MG63 (cell line): ENCODE results near the gene NID1. TPM values are rescaled to one million over a fixed set of nuclear protein-coding genes. Genes with fewer than 3 reads are reported as not detected.

Experiments
- DNase-seq: peaks from one replicate; pipeline ENCODE4 v3.0.0-alpha.2; 2020
- H3K27me3 ChIP-seq: fragments of 250-450 bp; sonication (Bioruptor Pico); 2 replicates; pipeline ENCODE4 v1.5.1; 2020; ENCODE audit warnings: mild to moderate bottlenecking, moderate library complexity
- H3K36me3 ChIP-seq: fragments of 250-450 bp; sonication (Bioruptor Pico); 2 replicates; pipeline ENCODE4 v1.5.1; 2020; ENCODE audit warnings: mild to moderate bottlenecking, moderate library complexity
- H3K4me3 ChIP-seq: fragments of 250-450 bp; sonication (Bioruptor Pico); 2 replicates; pipeline ENCODE4 v1.5.1; 2020; ENCODE audit warnings: mild to moderate bottlenecking, moderate library complexity
- H3K9me3 ChIP-seq: fragments of 250-450 bp; sonication (Bioruptor Pico); 2 replicates; pipeline ENCODE4 v1.5.1; 2020; ENCODE audit warnings: mild to moderate bottlenecking, moderate library complexity
- total RNA-seq: library from RNA; depleted of rRNA; stranded (reverse); fragments of >200 nt; shearing (Covaris generic); gene quantifications from 2 replicates; pipeline ENCODE4 v1.2.3, GENCODE V29; 2014; ENCODE audit warnings: low replicate concordance

NID1 gene
- total RNA-seq, 1 experiment from 2014 or later, result 10.8 TPM

DNA sequence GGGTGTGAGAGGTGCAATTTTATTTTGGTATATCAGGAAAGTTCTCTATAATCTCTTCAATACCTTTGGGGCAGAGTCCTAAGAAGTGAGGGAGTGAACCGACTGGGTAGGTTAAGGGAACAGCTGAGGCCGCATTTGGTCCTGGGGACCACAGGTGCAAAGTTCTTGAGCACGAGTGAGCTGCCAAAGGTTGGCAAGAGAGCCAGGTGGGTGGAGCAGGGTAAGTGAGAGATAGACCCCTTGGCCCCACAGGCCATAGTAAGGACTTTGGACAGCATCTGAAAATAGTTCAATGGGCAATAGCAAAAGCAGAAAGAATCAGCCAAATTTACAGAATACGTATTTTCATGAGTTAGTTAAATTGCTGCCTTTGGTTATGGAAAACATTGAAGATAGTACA is 11.0 kb upstream of the NID1 start:
- no peaks in the 10 kb centered on the region for H3K36me3 ChIP-seq
- H3K27me3 ChIP-seq, result no peaks in the 10 kb centered on the region
- H3K4me3 ChIP-seq, result no peak overlapping the region
- H3K9me3 ChIP-seq, result peaks cover under 1% of the 10 kb centered on the region; the same call in 1 of the 2 replicates
- DNase-seq, result no peak

DNA sequence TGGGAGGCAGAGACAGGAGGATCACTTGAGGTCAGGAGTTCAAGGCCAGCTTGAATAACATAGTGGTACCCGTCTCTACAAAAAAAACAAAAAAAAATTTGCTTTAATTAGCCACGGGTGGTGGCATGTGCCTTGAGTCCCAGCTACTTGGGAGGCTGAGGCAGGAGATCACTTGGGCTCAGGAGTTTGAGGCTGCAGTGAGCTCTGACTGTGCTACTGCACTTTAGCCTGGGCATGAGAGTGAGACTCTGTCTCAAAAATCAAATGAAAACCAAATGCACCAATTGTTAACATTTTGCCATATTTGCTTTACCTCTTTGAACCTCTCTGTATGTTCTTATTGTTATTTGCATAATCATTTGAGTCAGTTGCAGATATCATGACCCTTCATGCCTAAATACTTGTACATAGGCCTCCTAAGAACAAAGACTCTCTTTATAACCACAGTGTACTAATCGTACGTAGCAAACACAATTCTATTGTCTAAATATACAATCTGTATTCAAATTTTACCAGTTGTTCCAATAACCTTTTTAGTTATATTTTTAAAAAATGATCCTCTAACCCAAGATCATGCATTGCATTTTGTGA is 8.5 kb upstream of the NID1 start:
- no peak for DNase-seq
- H3K4me3 ChIP-seq, result no peak overlapping the region
- H3K9me3 ChIP-seq, result peaks cover 5% of the 10 kb centered on the region
- H3K27me3 ChIP-seq, result no peaks in the 10 kb centered on the region
- H3K36me3 ChIP-seq, result no peaks in the 10 kb centered on the region

DNA sequence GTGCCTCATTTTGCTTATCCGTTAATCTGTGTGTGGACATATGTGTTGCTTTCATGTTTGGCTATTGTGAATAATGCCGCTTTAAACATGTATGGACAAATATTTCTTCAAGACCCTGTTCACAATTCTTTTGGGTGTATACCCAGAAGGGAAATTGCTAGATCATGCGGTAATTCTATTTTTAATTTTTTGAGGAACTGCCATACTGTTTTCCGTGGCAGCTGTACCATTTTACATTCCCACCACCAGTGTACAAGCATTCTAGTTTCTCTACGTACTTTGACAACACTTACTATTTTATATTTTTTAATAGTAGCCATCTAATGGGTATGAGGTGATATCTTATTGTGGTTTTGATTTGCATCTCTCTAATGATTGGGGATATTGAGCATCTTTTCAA is 7.1 kb upstream of the NID1 start:
- DNase-seq, result no peak
- no peaks in the 10 kb centered on the region for H3K36me3 ChIP-seq
- H3K4me3 ChIP-seq, result no peak overlapping the region
- no peaks in the 10 kb centered on the region for H3K27me3 ChIP-seq
- H3K9me3 ChIP-seq, result peaks cover 5% of the 10 kb centered on the region

DNA sequence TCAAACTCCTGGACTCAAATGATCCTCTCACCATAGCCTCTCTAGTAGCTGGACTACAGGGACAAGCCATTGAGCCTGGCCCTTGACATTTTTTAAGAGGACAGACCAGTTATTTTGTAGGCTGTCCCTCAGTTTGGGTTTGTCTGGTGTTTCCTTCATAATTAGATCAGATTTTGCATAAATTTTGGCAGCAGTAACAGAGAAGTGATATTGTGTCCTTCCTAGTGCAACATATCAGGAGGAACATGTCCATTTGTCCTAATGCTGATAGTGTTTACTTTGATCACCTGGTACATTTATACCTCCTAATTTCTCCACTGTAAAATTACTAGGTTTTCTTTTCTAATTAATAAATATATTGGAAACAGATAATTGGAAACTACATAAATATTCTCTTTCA is 5.9 kb upstream of the NID1 start:
- H3K27me3 ChIP-seq, result no peaks in the 10 kb centered on the region
- no peak overlapping the region for H3K4me3 ChIP-seq
- no peaks in the 10 kb centered on the region for H3K36me3 ChIP-seq
- DNase-seq, result no peak
- H3K9me3 ChIP-seq, result peaks cover 5% of the 10 kb centered on the region

DNA sequence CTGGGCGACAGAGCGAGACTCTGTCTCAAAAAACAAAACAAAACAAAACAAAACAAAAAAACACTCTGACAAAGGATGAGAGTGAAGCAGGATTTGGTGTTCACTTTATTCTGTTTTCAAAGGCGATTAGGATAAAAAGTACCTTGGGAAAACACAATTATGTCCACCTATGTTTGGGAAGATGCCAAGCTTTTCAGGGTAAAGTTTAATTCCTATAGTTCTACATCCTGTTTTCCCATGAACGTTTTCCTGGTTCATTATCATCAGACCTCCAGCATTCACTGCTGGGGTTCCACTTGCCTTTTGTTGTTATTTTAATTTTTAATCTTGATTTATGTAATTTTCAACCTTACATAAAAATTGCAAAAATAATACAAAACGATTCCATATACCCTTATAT is 4.9 kb upstream of the NID1 start:
- DNase-seq, result no peak
- Histone ChIP-seq H3K27me3 (no peaks in the 10 kb centered on the region), H3K36me3 (no peaks in the 10 kb centered on the region), H3K4me3 (no peak overlapping the region), H3K9me3 (peaks cover 5% of the 10 kb centered on the region)

DNA sequence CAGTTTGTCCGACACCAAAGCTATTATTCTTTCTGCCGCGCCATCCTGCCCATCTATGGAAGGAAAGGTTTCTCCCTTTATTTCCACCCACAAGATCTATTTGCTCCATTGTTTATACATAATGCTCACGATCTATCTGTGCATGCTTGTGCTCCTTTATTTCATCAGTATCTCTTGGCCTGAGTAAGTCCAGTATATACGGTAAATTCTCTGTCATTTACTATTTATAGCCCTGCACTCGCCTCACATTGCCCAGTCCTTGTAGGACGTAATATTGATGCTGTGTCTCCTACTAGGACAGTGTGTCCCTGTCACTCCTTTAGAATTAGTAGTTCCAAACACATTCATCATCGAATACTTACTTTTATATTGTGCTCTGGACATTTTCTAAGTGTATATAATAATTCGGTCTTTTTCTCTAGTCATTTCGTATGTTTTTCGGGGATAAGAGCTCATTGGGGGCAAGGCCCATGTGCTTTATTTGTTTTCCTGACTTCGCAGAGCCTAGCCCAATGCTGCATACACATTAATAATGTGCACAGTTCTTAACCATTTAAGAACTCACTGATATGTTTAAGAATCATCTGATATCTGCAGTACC is 3.1 kb upstream of the NID1 start:
- H3K27me3 ChIP-seq, result no peaks in the 10 kb centered on the region
- H3K4me3 ChIP-seq, result no peak overlapping the region
- no peaks in the 10 kb centered on the region for H3K36me3 ChIP-seq
- peaks cover 5% of the 10 kb centered on the region for H3K9me3 ChIP-seq
- no peak for DNase-seq

DNA sequence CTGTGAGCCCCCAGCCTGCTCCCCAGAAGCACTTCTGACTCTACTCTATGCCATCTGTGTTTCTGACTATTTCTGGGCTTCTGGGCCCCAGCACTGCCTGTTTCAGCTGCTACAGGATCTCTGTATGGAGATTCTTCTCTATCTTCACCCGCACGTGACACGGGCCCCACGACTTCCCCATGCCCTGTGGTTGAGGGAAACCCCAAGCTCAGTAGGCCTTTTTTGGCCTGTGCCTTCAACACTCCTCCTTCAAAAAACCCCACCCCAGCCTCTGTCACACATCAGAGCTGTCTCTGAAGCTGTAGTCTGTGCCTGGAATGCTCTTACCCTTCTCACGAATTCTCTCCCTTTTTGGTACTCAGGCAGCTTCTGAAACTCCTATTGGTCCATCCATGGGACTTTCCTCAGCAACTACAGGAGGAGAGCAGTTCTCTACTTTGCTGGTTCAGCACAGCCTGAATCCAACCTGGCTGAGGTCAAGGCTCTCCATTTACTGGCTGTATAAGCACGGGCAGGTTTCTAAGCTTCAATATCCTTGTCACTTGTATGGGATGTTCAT is 2.0 kb upstream of the NID1 start:
- no peaks in the 10 kb centered on the region for H3K27me3 ChIP-seq
- DNase-seq, result no peak
- H3K36me3 ChIP-seq, result no peaks in the 10 kb centered on the region
- H3K4me3 ChIP-seq, result no peak overlapping the region
- peaks cover 5% of the 10 kb centered on the region for H3K9me3 ChIP-seq

DNA sequence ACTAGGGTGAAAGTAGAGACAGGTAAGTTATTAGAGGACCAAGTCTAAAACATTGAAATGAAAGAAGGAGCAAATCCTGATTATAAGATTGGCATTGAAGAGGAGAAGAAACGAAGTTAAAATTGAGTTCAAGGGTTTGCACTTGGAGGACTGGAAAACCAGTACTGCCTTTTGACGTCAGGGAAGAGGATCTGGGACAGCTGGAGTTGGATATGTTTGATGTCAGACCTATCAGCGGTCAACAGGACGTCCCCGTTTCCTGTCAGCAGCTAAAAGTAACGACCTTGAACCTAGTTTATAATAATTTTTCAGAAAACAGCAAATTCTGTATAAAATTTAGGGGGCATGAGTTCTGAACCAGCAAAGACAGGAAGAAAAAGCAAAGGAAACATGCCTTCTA is 1.2 kb upstream of the NID1 start:
- Histone ChIP-seq H3K4me3 (no peak overlapping the region), H3K36me3 (no peaks in the 10 kb centered on the region), H3K9me3 (peaks cover 5% of the 10 kb centered on the region), H3K27me3 (no peaks in the 10 kb centered on the region)
- no peak for DNase-seq

DNA sequence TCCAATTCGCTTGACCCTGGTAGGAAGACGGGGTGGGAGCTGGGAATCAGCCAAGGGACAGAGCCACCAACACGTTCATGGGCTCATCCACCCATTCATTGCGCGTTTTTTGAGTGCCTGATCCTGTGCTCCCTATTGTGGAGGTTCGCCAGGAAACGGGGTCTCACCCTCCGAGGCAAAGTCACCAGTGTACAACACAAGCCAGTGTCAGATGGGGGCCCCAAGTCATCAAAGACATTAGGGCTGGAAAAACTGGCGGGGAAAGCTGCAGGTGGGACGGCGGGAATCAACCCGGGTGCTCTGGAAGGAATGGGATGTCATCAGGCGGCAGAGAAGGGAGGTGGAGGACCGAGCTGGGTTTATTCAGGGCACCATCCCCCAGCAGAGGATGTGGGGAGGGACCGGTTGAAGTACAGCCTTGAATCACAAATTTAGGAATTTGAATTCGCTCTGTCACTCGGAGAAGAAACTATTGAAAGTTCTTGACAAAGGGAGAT is 667 bp upstream of the NID1 start:
- DNase-seq, result no peak
- H3K9me3 ChIP-seq, result peaks cover 3% of the 10 kb centered on the region
- no peaks in the 10 kb centered on the region for H3K36me3 ChIP-seq
- H3K4me3 ChIP-seq, result peak overlapping the region; percentile 64
- H3K27me3 ChIP-seq, result no peaks in the 10 kb centered on the region

DNA sequence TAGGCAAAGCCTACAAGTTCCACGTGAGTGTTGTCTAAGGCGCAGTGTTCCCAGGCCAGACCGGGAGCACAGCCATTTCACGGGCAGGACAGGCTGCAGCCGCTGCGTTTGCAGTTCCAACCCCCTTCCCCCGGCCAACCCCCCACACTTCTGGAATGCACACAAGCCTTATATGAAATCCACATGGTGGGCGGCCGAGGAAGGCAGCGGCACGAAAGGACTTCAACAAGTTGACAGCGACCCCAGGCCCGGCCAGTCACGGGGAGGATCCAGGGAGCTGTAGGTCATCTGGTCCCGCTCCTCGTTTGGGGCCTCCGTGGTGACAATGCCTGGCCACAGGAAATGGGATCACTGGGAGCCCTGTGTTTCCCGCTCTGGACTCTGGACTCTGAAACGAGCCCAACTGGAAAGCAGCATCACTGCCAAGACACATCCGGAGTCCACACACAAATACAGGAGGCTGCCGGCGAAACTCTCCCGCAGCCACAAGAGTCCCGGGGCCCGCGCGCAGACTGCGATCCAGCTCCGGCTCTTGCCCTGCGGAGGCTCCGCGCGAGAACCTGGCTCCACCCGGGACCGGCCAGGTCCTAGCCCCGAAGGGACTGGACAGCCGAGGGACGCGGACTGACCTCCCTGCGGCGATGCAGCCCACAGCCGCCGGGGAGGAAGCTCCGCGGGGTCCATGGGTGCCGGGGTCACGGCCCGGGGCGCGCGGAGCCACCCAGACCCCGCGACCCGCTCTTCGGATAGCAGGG is 794 bp downstream of the NID1 start:
- Histone ChIP-seq H3K9me3 (no peaks in the 10 kb centered on the region), H3K4me3 (peak overlapping the region; percentile 64), H3K27me3 (no peaks in the 10 kb centered on the region), H3K36me3 (no peaks in the 10 kb centered on the region)
- DNase-seq, result peak; percentile 79

DNA sequence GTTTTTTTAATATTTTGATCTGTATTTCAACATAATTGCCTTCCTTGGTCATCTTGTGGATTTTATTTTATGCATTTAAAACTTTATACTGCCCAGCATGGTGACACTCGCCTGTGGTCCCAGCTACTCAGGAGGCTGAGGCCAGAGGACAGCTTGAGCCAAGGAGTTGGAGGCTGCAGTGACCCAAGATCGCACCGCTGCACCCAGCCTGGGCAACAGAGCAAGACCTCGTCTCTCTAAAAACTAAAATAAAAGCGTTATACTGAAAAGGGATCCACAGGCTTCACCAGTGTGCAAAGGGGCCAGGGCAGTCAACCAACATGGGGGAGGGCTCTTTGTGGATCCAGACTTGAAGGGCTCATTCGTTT is 1.4 kb downstream of the NID1 start:
- H3K27me3 ChIP-seq, result no peaks in the 10 kb centered on the region
- no peaks in the 10 kb centered on the region for H3K36me3 ChIP-seq
- H3K9me3 ChIP-seq, result no peaks in the 10 kb centered on the region
- H3K4me3 ChIP-seq, result peak overlapping the region; percentile 64
- DNase-seq, result no peak

DNA sequence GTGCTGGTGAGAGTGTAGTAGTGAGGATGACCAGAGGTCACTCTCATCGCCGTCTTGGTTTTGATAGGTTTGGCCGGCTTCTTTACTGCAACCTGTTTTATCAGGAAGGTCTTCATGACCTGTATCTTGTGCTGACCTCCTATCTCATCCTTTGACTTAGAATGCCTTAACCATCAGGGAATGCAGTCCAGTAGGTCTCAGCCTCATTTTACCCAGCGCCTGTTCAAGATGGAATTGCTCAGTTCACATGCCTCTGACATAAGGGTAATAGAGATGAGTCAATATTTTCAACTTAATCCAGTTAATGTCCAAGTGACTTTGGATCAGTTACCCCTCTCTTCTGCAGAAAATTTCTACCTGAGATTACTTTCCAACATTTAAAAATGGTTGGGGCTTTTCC is 4.6 kb downstream of the NID1 start:
- no peak for DNase-seq
- Histone ChIP-seq H3K36me3 (no peaks in the 10 kb centered on the region), H3K9me3 (no peaks in the 10 kb centered on the region; the same call in 1 of the 2 replicates), H3K27me3 (no peaks in the 10 kb centered on the region), H3K4me3 (no peak overlapping the region)

DNA sequence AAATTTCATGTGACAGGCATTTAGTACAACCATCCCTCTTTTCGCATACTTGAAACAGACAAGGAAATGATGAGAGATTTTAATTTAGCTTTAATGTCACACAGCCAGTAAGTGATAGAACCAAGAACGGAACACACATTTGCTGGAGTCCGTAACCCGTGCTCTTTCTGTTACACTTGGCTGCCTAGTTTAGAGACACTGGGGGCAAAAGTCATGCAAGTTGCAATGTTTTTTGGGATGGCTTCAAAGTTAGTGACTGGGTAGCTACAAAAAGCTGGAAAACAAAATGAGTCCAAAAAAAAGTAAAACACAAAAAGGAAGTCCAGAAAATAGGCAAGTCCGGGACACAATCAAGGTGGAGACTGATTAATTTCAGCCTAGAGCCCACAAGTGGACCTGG is 5.9 kb downstream of the NID1 start:
- DNase-seq, result no peak
- H3K9me3 ChIP-seq, result peaks cover 8% of the 10 kb centered on the region
- H3K36me3 ChIP-seq, result no peaks in the 10 kb centered on the region; the same call in 1 of the 2 replicates
- no peak overlapping the region for H3K4me3 ChIP-seq
- H3K27me3 ChIP-seq, result no peaks in the 10 kb centered on the region

DNA sequence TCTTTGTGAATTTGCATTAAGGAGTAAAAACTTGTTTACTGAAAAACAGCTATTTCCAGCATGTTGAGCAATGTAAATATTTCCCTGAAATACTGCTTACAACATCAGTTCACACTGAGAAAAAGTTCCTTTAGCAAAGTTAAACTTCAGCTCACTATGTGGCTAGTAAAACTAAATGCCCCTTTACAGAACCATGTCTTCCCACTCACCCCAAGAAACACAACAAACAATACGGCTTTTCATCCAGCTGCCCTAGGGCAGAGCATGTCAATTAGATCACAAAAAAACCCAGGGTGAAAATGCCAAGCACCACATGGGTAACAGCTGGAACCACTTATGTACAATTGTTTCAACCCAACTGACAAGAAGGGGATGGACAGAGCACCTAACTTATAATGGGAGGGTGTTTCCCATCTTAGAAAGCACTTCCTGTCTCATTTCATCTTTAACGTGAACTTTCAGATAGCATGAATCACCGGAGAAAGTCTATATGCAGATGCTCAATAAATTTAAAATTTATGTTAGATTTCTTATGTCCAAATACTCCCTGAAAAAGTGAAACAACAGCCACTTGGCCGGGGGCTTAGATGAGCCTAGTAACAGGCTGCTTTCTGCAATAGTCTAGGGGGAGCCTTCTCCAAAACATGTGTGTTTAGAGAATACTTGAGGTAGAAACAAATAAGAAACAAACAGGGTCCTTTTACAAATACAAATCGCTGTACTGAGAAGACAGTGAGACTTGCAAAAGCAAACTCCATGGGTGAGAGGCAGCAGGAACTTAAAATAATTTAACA is 6.6 kb downstream of the NID1 start:
- DNase-seq, result peak; percentile 28
- peaks cover 12% of the 10 kb centered on the region for H3K9me3 ChIP-seq
- no peaks in the 10 kb centered on the region; the same call in 1 of the 2 replicates for H3K36me3 ChIP-seq
- no peak overlapping the region for H3K4me3 ChIP-seq
- H3K27me3 ChIP-seq, result no peaks in the 10 kb centered on the region

DNA sequence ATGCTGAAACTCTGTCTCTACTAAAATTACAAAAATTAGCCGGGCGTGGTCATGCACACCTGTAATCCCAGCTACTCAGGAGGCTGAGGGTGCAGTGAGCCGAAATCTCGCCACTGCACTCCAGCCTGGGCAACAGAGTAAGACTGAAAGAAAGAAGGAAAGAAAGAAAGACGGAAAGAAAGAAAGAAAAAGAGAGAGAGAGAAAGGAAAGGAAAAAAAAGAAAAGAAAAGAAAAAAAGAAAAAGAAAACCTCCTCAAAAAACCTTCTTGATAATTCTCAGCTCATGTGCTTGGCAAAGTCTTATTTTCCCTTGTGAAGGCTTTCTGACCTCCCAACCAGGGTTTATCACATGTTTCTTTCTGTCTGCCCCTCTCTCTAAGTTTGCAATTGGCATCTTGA is 7.3 kb downstream of the NID1 start:
- no peak for DNase-seq
- Histone ChIP-seq H3K9me3 (peaks cover 12% of the 10 kb centered on the region), H3K36me3 (no peaks in the 10 kb centered on the region; the same call in 1 of the 2 replicates), H3K27me3 (no peaks in the 10 kb centered on the region), H3K4me3 (no peak overlapping the region)

DNA sequence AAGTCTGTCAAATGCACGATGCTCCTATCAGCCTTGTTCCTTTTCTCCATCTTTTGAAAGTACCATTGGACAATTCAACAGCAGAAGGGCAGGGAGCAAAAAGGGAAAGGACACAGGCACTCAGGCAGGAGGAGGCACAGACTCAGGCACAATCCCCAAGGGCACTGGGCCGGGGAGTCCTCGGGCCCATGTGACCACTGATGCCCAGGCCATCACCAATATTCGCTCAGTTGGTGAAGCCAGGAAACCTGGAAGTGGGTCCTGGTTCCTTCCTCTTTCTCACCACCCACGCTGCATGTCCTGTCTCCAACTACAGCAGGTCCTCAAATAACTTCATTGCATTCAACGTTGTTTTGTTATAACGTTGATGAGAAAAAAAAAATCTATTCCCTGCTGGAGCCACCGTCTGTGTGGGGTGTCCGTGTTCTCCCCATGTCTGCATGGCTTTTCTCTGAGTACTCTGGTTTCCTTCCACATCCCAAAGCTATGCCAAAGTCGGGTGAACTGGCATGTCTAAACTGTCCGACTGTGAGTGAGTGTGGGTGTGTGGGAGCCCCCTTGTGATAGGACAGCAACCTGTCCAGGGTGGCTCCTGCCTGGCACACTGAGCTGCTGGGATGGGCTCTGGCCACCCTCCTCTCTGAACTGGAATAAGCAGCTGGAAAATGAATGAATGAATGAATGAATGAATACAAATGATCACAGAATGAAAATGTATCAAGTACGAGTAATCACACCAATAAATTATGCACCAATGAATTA is 12.5 kb downstream of the NID1 start:
- no peak overlapping the region for H3K4me3 ChIP-seq
- H3K9me3 ChIP-seq, result peaks cover 12% of the 10 kb centered on the region
- H3K27me3 ChIP-seq, result no peaks in the 10 kb centered on the region
- H3K36me3 ChIP-seq, result peaks cover 3% of the 10 kb centered on the region
- no peak for DNase-seq
